Colon (tissue), 2 donors: ENCODE measurements around the gene PRKN.

ENCODE experiments used
- FAIRE-seq: peaks from 2 replicates; lab custom pipeline; 2012; peaks lifted over from hg19 to GRCh38; lab: Jason Lieb, UNC
- donor health status: control.
- donor health status: control.

PRKN gene

GRCh38 chr6:161446296-161446925, 1281.2 kb downstream of the PRKN start:
- no peak for FAIRE-seq

GRCh38 chr6:161445021-161445799, 1282.4 kb downstream of the PRKN start:
- FAIRE-seq = no peak

GRCh38 chr6:161444464-161444863, 1283.1 kb downstream of the PRKN start:
- no peak for FAIRE-seq

- FAIRE-seq = no peak
Measured at GRCh38 chr6:161443848-161444247, 1283.7 kb downstream of the PRKN start.

GRCh38 chr6:161442420-161442819, 1285.1 kb downstream of the PRKN start:
- FAIRE-seq = no peak

- FAIRE-seq = no peak
Measured at GRCh38 chr6:161440299-161440698, 1287.3 kb downstream of the PRKN start.

- no peak for FAIRE-seq
Measured at GRCh38 chr6:161439093-161439492, 1288.5 kb downstream of the PRKN start.

- no peak for FAIRE-seq
Measured at GRCh38 chr6:161438430-161439030, 1289.0 kb downstream of the PRKN start.

- no peak for FAIRE-seq
Measured at GRCh38 chr6:161437851-161438250, 1289.7 kb downstream of the PRKN start.

- no peak for FAIRE-seq
Measured at GRCh38 chr6:161436106-161436876, 1291.3 kb downstream of the PRKN start.

GRCh38 chr6:161435748-161436070, 1291.9 kb downstream of the PRKN start:
- no peak for FAIRE-seq

GRCh38 chr6:161434921-161435747, 1292.4 kb downstream of the PRKN start:
- FAIRE-seq = no peak

- FAIRE-seq = no peak
Measured at GRCh38 chr6:161434350-161434749, 1293.2 kb downstream of the PRKN start.

GRCh38 chr6:161432546-161432945, 1295.0 kb downstream of the PRKN start:
- no peak for FAIRE-seq

- FAIRE-seq = no peak
Measured at GRCh38 chr6:161429921-161430490, 1297.6 kb downstream of the PRKN start.

GRCh38 chr6:161424421-161424820, 1303.1 kb downstream of the PRKN start:
- no peak for FAIRE-seq

- no peak for FAIRE-seq
Measured at GRCh38 chr6:161422710-161423680, 1304.6 kb downstream of the PRKN start.

- FAIRE-seq = peak; percentile 61
Measured at GRCh38 chr6:161418463-161418945, 1309.1 kb downstream of the PRKN start.

GRCh38 chr6:161417717-161418462, 1309.7 kb downstream of the PRKN start:
- FAIRE-seq = no peak
